Testis (tissue), 3 donors: ENCODE measurements around the gene ARPC2. TPM values are rescaled to one million over a fixed set of nuclear protein-coding genes. Genes with fewer than 3 reads are reported as not detected.

Experiments
- DNase-seq: peaks from one replicate; pipeline ENCODE4 v3.0.0-alpha.2; 2019
- H3K27ac ChIP-seq, 2 donors: fragments of 200-600 bp; sonication (generic); one replicate each; pipeline ENCODE4 v1.5.1; 2019
- H3K27me3 ChIP-seq: fragments of 200-600 bp; sonication (generic); one replicate; pipeline ENCODE4 v1.5.1; 2019
- H3K36me3 ChIP-seq: fragments of 200-600 bp; sonication (generic); one replicate; pipeline ENCODE4 v1.5.1; 2017; ENCODE audit warnings: low read depth; ENCODE audit errors: missing control alignments
- H3K4me1 ChIP-seq: fragments of 200-600 bp; sonication (generic); one replicate; pipeline ENCODE4 v1.5.1; 2019
- H3K4me3 ChIP-seq, 2 donors: fragments of 200-600 bp; sonication (generic); one replicate each; pipeline ENCODE4 v1.5.1; 2017 to 2019
- H3K9me3 ChIP-seq: fragments of 200-600 bp; sonication (generic); one replicate; pipeline ENCODE4 v1.5.1; 2017
- POLR2A ChIP-seq: fragments of 450-650 bp; IDR thresholded peaks from one replicate; pipeline ENCODE4 v1.6.1; 2017; ENCODE audit warnings: antibody characterized with exemption, mild to moderate bottlenecking, moderate library complexity
- WGBS, 2 donors: methylation state at CpG; one replicate each; pipeline ENCODE4 v1.1.5; 2018; 5-methylcytosine and 5-hydroxymethylcytosine counted together
- intact Hi-C: fragments of 100-400 bp; cut with DNase I; formaldehyde crosslinking; loops from one replicate; pipeline ENCODE4 v1.15.1; 2023; ENCODE audit warnings: low total_unique reads
- polyA plus RNA-seq: library from polyadenylated mRNA; stranded (reverse); fragments of 350-450 nt; fragmentation: Illumina TruSeq; extraction: RNeasy Lipid Tissue Mini Kit (QIAGEN cat#74804); gene quantifications from one replicate; pipeline ENCODE4 v1.2.3, GENCODE V29; 2014; ENCODE audit warnings: low read depth, low replicate concordance; ENCODE audit not compliant: insufficient read depth
- total RNA-seq, 2 donors: library from RNA; depleted of rRNA; stranded (reverse); fragments of >200 nt; gene quantifications; one replicate each; pipeline ENCODE4 v1.2.3, GENCODE V29; 2016
- TF ChIP-seq, protein P1 (sequence below), 3 experiments: fragments of 450-650 bp in 2 of 3; fragments of 200-600 bp in 1 of 3; sonication (generic) in 1 of 3; IDR thresholded peaks; one replicate each; pipeline ENCODE4 v1.5.1; 2016 to 2019; ENCODE audit warnings: antibody characterized with exemption in 3 of 3, mild to moderate bottlenecking in 2 of 3, moderate library complexity in 1 of 3

The ARPC2 gene
- total and polyA plus RNA-seq, 3 donors from 2014 or later: 255 to 338 (median 271) TPM

DNA sequence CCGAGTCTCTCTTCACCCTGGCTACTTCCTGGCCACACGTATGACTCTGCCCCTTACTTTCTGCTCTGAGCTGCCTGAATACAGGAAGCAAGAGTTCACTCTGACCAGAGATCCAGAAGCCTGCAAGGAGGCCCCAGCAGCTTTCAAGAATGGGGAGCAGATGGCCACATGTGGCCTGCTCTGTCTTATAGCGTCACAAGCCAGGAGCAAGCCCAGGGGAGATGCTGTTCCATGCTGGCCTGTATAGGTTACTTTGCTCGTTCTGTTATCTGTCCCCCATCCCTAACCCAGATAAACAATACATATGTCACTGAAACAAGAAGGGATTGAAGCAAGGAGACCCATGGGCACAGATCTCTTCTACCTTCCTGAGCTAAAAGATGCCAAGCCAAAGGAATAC is 57.6 kb downstream of the ARPC2 start:
- TF ChIP-seq, protein P1, sequence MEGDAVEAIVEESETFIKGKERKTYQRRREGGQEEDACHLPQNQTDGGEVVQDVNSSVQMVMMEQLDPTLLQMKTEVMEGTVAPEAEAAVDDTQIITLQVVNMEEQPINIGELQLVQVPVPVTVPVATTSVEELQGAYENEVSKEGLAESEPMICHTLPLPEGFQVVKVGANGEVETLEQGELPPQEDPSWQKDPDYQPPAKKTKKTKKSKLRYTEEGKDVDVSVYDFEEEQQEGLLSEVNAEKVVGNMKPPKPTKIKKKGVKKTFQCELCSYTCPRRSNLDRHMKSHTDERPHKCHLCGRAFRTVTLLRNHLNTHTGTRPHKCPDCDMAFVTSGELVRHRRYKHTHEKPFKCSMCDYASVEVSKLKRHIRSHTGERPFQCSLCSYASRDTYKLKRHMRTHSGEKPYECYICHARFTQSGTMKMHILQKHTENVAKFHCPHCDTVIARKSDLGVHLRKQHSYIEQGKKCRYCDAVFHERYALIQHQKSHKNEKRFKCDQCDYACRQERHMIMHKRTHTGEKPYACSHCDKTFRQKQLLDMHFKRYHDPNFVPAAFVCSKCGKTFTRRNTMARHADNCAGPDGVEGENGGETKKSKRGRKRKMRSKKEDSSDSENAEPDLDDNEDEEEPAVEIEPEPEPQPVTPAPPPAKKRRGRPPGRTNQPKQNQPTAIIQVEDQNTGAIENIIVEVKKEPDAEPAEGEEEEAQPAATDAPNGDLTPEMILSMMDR (IDR thresholded peaks at IDR 0.05): no peak
- no peak for TF ChIP-seq POLR2A
- Histone ChIP-seq H3K4me1 (peaks cover 22% of the 10 kb centered on the region), H3K4me3 (no peak overlapping the region), H3K27me3 (no peaks in the 10 kb centered on the region), H3K27ac (no peak overlapping the region), H3K36me3 (no peaks in the 10 kb centered on the region), H3K9me3 (no peaks in the 10 kb centered on the region)
- intact Hi-C loops: no loop called here
- WGBS, 2 donors: 69 to 71% methylated on average over 4 of the region's 4 CpGs
- no peak for DNase-seq

DNA sequence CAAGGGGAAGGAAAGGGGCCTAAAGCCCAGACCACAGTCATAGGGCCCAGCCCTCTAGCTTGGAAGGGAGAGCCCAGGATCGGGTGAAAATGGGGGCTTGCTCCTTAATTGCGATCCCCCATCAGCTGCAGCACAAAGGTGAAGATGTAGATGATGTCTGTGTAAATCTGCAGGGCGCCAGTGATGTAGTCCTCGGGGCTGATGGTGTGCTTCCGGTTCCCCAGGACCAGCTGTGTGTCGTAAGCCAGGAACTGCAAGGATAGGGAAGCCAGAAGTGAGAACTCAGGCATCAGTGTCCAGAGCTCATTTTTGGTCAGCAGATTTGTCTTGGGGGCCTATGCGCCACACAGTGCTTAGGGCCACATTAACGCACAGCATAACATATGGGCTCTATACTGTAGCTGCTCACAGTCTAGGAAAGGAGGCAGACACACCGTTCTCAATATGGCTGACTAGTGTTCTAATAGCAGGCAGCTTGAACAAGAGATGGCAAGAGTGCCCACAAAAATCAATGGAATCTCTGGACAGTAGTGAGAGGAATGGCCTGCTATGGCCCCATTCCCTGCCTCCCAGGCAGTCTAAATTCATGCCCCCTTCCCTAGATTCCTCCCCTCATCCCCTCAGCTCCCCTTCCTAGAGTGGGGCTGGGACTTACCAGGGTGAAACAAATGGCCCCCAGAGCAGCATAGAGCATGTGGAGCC is 58.5 kb downstream of the ARPC2 start:
- WGBS, 2 donors: 79 to 93% methylated on average over 6 to 9 of the region's 9 CpGs
- H3K36me3 ChIP-seq: no peaks in the 10 kb centered on the region
- peaks cover 22% of the 10 kb centered on the region for H3K4me1 ChIP-seq
- intact Hi-C loops: no loop called here
- no peak for DNase-seq
- H3K4me3 ChIP-seq: no peak overlapping the region
- no peak overlapping the region for H3K27ac ChIP-seq
- TF ChIP-seq, protein P1 (IDR thresholded peaks at IDR 0.05): no peak
- no peak for TF ChIP-seq POLR2A
- H3K9me3 ChIP-seq: no peaks in the 10 kb centered on the region
- H3K27me3 ChIP-seq: no peaks in the 10 kb centered on the region

DNA sequence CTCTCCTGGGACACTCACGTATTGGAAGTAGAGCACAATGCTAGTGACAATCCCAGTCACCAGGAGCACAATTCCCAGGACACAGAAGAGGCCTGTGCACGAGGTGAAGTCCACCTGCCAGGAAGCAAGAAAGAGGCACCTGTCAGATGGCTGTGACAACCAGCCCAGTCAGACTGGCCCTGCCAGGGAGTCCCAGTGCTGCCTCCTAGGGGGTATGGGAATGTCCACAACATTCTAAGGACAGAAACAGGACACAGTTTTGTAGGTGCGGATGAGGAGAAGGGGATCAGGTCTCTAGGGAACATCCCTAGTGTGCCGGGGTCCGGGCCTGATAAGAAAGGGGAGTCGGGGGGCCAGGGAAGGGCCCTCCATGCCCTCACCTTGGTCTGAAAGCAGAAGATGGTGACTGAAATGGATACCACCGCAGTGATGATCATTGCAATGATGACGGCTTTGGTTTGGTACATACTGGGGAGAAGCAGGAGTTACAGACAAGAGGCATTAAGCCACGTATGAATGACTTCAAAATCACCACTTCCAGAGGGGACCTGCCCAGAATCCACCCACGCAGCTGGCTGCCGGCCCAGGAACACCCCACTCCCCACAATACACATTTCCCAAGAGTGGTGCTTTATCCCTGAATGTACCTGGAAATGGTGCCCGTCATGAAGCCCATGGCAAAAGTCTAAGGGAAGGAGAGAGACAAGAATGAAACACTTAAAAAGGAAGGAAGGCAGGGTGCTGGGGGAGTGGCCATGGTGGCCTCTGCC is 60.2 kb downstream of the ARPC2 start:
- DNase-seq: no peak
- intact Hi-C loops: no loop called here
- no peak for TF ChIP-seq POLR2A
- TF ChIP-seq, protein P1 (IDR thresholded peaks at IDR 0.05): no peak
- Histone ChIP-seq H3K36me3 (no peaks in the 10 kb centered on the region), H3K27ac (no peak overlapping the region), H3K4me1 (peaks cover 14% of the 10 kb centered on the region), H3K9me3 (no peaks in the 10 kb centered on the region), H3K27me3 (no peaks in the 10 kb centered on the region), H3K4me3 (no peak overlapping the region)
- 76% methylated on average over 11 to 12 of the region's 12 CpGs for WGBS, 2 donors

DNA sequence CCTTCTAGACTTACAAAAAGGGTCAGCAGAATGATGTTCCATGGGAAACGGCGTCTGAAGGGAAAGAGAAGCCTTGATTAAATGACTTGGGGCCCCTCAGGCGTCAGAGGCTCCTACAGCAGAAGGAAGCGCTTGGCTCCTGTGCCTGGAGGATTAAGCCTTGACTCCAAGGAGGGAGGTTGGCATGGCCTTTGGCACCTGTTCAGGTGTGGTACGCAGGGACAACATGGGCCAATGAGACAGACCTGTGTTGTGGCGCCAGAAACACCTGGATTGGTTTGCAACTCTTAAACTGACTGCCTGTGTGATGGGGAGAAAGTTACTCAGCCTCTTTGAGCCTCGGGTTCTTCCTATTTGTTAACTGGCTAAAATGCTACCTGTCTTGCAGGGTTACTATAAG is 60.9 kb downstream of the ARPC2 start:
- H3K36me3 ChIP-seq: no peaks in the 10 kb centered on the region
- TF ChIP-seq POLR2A: no peak
- TF ChIP-seq, protein P1 (IDR thresholded peaks at IDR 0.05): no peak
- intact Hi-C loops: no loop called here
- H3K4me1 ChIP-seq: peaks cover 14% of the 10 kb centered on the region
- H3K9me3 ChIP-seq: no peaks in the 10 kb centered on the region
- no peak overlapping the region for H3K27ac ChIP-seq
- DNase-seq: no peak
- H3K4me3 ChIP-seq: no peak overlapping the region
- 80 to 84% methylated on average over 7 of the region's 7 CpGs for WGBS, 2 donors
- no peaks in the 10 kb centered on the region for H3K27me3 ChIP-seq
